SU-DHL-6 (cell line): ENCODE data around the gene SIDT2.
"Not testable (repeated sequence)": the region's sequence is repeated elsewhere in the genome, so short reads cannot be mapped to it uniquely, and the experiment has no call there.

ENCODE experiments used
- CTCF ChIP-seq: fragments of 200-600 bp; sonication (generic); IDR thresholded peaks from one replicate; pipeline ENCODE4 v1.5.1; 2017; ENCODE audit warnings: antibody characterized with exemption, mild to moderate bottlenecking, low read length, moderate library complexity; ENCODE audit not compliant: insufficient read depth, poor library complexity, severe bottlenecking
- EZH2phosphoT487 ChIP-seq: fragments of 200-600 bp; sonication (generic), shearing (Covaris generic); conservative IDR thresholded peaks from 2 replicates; pipeline ENCODE4 v1.6.1; 2018; ENCODE audit warnings: mild to moderate bottlenecking, antibody characterized with exemption, low read length, moderate library complexity, mixed read lengths

GRCh38 chr11:117183178-117183577, 4.6 kb downstream of the SIDT2 start:
- TF ChIP-seq CTCF, EZH2phosphoT487: not testable (repeated sequence)
